Urinary bladder (tissue), 4 donors: ENCODE results near the gene AOPEP. TPM values are rescaled to one million over a fixed set of nuclear protein-coding genes. Genes with fewer than 3 reads are reported as not detected.

ENCODE experiments used
- DNase-seq: peaks from one replicate; pipeline ENCODE4 v3.0.0-alpha.2; 2015; ENCODE audit errors: extremely low spot score
- H3K27ac ChIP-seq: one replicate; pipeline ENCODE4 v1.5.1; 2013; ENCODE audit warnings: low read depth, mild to moderate bottlenecking, moderate library complexity
- H3K36me3 ChIP-seq: one replicate; pipeline ENCODE4 v1.6.1; 2013; ENCODE audit warnings: mild to moderate bottlenecking, moderate library complexity; ENCODE audit not compliant: insufficient read depth
- H3K4me1 ChIP-seq: one replicate; pipeline ENCODE4 v1.6.1; 2013; ENCODE audit warnings: mild to moderate bottlenecking, moderate library complexity; ENCODE audit not compliant: insufficient read depth
- H3K4me3 ChIP-seq: one replicate; pipeline ENCODE4 v1.5.1; 2013; ENCODE audit warnings: low read depth, low read length
- WGBS: extraction: QIAGEN DNeasy Blood & Tissue Kit; methylation state at CpG from one replicate; pipeline ENCODE4 v1.1.7; 2013; 5-methylcytosine and 5-hydroxymethylcytosine counted together
- polyA plus RNA-seq: library from polyadenylated mRNA; stranded (reverse); fragments of 200-250 nt; gene quantifications from one replicate; pipeline ENCODE4 v1.2.3, GENCODE V29; 2013
- total RNA-seq: library from RNA; depleted of rRNA; stranded (reverse); fragments of >200 nt; gene quantifications from one replicate; pipeline ENCODE4 v1.2.3, GENCODE V29; 2014
- donor health status: healthy with polysubstance abuse.
- donor health status: healthy.

AOPEP gene, protein sequence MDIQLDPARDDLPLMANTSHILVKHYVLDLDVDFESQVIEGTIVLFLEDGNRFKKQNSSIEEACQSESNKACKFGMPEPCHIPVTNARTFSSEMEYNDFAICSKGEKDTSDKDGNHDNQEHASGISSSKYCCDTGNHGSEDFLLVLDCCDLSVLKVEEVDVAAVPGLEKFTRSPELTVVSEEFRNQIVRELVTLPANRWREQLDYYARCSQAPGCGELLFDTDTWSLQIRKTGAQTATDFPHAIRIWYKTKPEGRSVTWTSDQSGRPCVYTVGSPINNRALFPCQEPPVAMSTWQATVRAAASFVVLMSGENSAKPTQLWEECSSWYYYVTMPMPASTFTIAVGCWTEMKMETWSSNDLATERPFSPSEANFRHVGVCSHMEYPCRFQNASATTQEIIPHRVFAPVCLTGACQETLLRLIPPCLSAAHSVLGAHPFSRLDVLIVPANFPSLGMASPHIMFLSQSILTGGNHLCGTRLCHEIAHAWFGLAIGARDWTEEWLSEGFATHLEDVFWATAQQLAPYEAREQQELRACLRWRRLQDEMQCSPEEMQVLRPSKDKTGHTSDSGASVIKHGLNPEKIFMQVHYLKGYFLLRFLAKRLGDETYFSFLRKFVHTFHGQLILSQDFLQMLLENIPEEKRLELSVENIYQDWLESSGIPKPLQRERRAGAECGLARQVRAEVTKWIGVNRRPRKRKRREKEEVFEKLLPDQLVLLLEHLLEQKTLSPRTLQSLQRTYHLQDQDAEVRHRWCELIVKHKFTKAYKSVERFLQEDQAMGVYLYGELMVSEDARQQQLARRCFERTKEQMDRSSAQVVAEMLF
- total RNA-seq (99.2 TPM), polyA plus RNA-seq (136 TPM)

DNA sequence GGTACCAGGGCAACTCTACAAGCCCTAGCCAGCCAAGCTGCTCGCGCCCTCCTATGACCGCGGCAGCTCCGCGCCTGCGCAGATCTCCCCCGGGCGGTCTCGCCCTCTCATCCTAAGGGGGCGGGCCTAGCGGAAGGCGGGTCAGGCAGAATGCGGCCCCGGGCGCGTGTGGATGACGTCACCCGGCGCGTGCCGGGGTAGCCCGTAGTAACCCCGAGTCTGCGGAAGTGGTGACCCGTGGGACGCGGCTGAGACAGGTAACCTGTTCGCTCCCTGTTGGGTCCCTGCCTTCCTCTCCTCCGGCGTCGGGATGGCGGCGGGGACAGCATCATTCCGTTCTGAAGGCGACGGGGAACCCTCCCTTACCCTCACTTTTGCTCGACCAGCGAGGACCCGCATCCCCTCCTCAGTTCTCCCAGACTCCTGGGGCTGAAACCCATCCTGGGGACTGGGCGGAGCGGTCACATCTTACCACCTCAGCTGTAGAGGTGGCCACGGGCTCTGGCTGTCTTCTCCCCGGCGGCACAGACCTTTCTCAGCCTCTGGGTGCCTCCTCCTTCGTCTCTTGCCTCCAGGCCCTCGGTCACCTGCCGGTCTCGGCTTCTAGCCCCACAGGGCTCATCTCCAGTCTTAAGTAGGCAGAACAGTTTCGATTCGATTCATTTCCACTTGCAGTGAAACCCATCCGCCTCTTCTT is at the start of gene AOPEP:
Gene AOPEP, plus strand, starts transcription at position 205 of the 697 bp plus-strand sequence. CDS start 33,085 bp downstream, outside the sequence.
- H3K4me1 ChIP-seq = no peaks in the 10 kb centered on the region
- H3K4me3 ChIP-seq = peak within 1 kb of the TSS; percentile 75
- WGBS = under 1% methylated on average over 52 of the region's 52 CpGs

DNA sequence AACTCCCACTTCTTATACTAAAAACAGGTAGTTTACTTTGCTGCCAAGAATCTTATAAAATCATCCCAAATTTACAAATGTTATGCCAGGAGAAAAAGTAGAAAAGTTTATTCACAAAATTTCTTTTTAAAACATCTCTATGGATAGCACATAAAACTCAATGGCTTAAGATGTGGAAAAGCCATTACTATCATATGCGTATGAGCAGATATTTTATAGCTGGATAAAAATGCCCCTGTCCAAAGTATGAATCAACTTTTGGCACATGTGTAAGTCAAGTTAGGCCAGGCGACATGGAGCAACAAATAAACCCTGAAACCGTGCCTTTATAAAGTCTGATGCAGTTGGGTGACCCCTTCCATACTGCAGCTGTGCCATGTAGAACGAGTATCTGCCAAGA is 48.6 kb upstream of the AOPEP start:
- no peak for DNase-seq
- Histone ChIP-seq H3K4me3 (no peak overlapping the region), H3K4me1 (no peaks in the 10 kb centered on the region), H3K27ac (no peak overlapping the region), H3K36me3 (no peaks in the 10 kb centered on the region)
- WGBS = 45% methylated on average over 4 of the region's 4 CpGs

More for the DNA sequence above, at the start of gene AOPEP:
- H3K27ac ChIP-seq = peak within 1 kb of the TSS; percentile 62
- no peaks in the 10 kb centered on the region for H3K36me3 ChIP-seq
- peak; percentile 85 for DNase-seq

DNA sequence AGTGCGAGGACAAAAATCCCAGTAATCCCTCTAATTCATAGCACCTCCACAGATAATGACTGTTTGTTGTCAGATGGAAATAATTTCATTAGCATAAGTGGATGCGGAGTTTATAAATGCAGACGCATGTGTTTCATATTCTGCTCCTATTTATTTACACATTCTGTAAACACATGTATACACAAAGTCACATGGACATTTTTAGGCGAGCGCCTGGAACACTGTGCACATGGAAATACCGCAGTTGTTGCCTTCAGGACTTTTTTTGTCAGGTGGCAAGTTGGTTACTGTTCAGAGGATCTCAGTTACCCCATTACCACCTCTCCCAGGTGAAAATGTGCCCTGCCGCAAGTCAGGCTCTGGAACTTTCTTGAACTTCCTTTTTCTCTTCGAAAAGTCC is 46.9 kb upstream of the AOPEP start:
- no peak for DNase-seq
- H3K27ac ChIP-seq = no peak overlapping the region
- H3K4me1 ChIP-seq = no peaks in the 10 kb centered on the region
- H3K4me3 ChIP-seq = no peak overlapping the region
- 73% methylated on average over 8 of the region's 8 CpGs for WGBS
- H3K36me3 ChIP-seq = no peaks in the 10 kb centered on the region

DNA sequence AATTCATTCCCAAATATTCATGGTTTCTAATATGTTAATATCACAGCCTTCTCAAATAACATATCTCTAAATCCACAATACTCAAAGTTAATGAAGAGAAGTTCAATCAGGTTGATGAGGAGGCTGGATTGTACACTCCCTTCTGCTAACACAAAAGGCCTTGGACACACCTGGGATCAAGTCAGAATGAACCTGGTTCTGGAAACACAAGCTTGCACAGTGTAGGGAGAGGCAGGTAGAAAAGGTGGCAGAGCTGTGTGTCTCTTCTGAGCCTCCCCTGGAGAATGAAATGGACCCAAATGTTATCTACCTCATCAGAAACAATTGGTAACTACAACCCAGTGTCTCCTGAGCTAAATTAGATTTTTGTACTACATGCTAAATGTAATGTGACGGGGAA is 46.5 kb upstream of the AOPEP start:
- 95% methylated on average over 1 of the region's 1 CpG for WGBS
- no peak for DNase-seq
- no peak overlapping the region for H3K27ac ChIP-seq
- no peak overlapping the region for H3K4me3 ChIP-seq
- H3K36me3 ChIP-seq = no peaks in the 10 kb centered on the region
- H3K4me1 ChIP-seq = no peaks in the 10 kb centered on the region

DNA sequence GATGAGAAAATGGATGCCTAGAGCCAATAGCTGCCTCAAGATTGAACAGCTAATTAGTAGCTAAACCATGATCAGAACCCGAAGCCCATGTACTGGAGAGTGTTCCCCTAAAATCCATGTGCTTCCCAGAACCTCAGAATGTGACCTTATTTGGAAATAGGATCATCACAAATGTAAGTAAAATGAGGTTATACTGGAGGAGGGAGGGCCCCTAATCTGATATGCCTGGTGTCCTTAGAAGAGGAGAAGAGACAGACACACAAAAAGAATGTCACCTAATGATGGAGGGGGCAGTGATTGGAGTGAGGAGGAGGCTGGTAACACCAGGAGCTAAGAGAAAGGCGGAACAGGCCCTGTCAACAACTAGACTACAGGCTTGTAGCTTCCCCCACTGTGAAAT is 45.9 kb upstream of the AOPEP start:
- H3K27ac ChIP-seq = no peak overlapping the region
- WGBS = 78% methylated on average over 2 of the region's 2 CpGs

DNA sequence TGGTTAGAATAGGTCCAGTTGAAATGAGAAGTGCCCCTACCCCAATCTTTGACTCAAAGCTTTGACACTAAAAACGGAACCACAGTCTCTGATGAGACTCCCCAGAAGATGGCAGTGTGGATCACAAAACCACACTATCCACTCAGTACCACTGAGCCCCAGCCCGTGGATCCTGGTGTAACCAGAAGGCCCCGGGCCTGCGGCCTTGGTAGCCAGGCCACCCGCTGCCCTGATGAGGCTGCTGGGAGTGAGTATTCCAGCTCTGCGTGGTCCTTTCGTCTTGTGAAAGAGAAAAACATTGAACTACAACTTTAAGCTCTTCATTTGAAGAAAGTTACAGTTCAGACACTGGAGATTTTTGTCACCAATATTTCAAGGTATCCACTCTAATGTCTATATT is 45.0 kb upstream of the AOPEP start:
- H3K4me3 ChIP-seq = no peak overlapping the region
- 20% methylated on average over 7 of the region's 7 CpGs for WGBS
- H3K36me3 ChIP-seq = no peaks in the 10 kb centered on the region
- H3K4me1 ChIP-seq = no peaks in the 10 kb centered on the region
- no peak overlapping the region for H3K27ac ChIP-seq
- DNase-seq = no peak

More for the DNA sequence above, 45.9 kb upstream of the AOPEP start:
- H3K4me1 ChIP-seq = no peaks in the 10 kb centered on the region
- H3K36me3 ChIP-seq = no peaks in the 10 kb centered on the region
- H3K4me3 ChIP-seq = no peak overlapping the region
- DNase-seq = no peak

DNA sequence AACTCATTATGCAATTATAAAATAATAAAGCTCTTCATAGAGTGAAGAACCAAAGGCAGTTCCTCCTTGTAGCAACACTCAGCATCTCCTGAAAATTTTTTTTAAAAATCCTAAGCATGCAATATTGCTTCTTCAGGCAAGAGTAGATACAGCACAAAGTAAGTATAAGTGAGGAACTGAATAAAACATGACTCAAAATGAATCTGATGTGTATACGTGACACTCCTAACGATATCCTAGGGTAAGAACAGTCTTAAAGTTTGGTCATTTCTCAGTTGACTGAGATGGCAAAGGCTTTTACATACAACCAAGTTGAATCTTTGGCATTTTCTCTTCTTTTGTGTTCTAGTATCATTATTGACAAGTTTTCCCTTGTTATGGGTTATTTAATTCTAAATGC is 41.1 kb upstream of the AOPEP start:
- no peak for DNase-seq
- no peaks in the 10 kb centered on the region for H3K36me3 ChIP-seq
- WGBS = 94% methylated on average over 2 of the region's 2 CpGs

DNA sequence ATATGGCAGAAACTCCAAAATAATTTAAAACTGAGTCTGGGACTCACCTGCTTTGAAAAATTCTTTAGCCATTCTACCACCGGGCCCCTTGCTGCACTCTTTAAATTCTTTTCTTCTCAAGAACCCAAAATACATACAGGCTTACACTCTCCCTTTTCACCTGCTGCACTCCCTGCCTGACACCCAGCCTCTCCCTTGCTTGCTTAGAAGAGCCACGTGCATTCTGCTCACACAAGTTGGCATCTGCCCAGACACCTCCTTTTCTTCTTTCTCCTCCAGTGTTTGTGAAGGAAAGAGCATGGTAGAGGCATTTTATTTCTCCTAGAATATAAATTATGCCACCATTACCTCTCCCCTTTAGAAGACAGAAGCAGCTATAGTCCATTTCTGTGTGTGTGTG is 39.0 kb upstream of the AOPEP start:
- DNase-seq = no peak
- WGBS = 68% methylated on average over 2 of the region's 2 CpGs
- Histone ChIP-seq H3K4me1 (no peaks in the 10 kb centered on the region), H3K36me3 (no peaks in the 10 kb centered on the region), H3K27ac (no peak overlapping the region), H3K4me3 (no peak overlapping the region)

More for the DNA sequence above, 41.1 kb upstream of the AOPEP start:
- Histone ChIP-seq H3K4me3 (no peak overlapping the region), H3K27ac (no peak overlapping the region), H3K4me1 (no peaks in the 10 kb centered on the region)

DNA sequence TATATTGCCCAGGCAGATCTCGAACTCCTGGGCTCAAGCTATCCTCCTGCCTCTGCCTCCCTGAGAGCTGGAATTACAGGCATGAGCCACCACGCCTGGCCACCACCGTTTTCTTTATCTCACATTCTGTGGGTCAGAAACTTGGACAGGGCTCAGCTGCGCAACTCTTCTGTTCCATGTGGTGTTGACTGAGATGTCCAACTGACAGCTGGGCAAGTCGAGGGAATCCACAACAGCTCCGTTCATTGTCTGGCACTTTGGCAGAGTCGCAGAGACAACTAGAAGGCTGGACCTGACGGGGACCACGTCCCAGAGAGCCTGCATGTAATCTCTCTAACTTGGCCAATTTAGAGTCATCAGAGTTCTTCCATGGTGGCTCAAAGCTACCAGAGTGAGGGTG is 36.2 kb upstream of the AOPEP start:
- Histone ChIP-seq H3K36me3 (no peaks in the 10 kb centered on the region), H3K27ac (no peak overlapping the region), H3K4me1 (no peaks in the 10 kb centered on the region), H3K4me3 (no peak overlapping the region)
- no peak for DNase-seq
- WGBS = 88% methylated on average over 9 of the region's 9 CpGs

DNA sequence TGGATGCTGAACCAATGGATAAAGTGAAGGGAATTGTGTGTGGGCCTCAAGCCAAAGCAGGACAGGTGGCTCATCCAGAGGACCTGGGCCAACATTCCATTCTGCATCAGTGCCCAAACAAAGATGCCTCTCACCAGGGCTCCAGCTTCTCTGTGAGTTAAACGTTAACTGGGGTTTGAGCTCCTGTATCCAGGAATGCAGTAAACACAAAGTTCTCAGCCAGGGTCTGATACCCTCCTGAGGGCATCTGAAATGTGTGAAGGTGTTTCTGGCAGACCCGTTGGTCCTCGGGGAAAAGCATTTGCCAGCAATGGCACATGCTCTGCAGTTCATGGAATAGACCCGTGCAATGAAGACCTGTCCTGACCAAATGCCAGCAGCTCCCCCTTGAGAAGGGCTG is 33.9 kb upstream of the AOPEP start:
- no peak for DNase-seq
- no peak overlapping the region for H3K27ac ChIP-seq
- no peaks in the 10 kb centered on the region for H3K36me3 ChIP-seq
- no peaks in the 10 kb centered on the region for H3K4me1 ChIP-seq
- WGBS = 72% methylated on average over 4 of the region's 4 CpGs
- no peak overlapping the region for H3K4me3 ChIP-seq

DNA sequence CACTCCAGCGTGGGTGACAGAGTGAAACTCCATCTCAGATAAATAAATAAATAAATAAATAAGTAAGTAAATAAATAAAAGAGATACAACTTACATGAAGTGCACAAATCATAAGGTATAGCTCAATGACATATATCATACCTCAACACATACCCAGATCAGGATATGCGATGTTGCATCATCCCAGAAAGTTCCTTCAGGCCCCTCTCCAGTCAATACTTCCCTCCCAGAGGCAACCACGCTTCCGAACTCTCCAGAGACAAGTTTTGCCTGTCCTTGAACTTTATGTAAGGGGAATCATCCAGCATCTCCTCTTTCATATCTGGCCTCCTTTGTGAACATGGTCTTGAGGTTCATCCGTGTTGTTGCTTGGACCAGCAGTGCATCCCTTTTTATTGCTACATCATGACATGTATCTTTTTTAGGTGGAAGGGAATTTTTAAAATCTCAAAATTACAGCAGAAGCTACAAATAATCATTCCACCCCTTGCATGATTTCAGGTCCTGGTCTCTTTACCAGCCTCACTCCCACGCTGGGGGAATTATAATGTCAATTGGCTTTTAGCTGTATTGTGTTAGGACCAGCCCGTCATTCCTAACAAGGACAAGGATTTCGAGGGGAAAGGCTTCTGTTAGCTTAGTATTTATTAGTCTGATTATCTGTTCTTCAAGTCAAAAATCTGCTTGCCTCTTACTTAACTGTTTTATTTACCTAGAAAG is 32.9 kb upstream of the AOPEP start:
- Histone ChIP-seq H3K36me3 (no peaks in the 10 kb centered on the region), H3K4me3 (no peak overlapping the region), H3K27ac (no peak overlapping the region), H3K4me1 (no peaks in the 10 kb centered on the region)
- DNase-seq = no peak
- WGBS = 78% methylated on average over 8 of the region's 8 CpGs

DNA sequence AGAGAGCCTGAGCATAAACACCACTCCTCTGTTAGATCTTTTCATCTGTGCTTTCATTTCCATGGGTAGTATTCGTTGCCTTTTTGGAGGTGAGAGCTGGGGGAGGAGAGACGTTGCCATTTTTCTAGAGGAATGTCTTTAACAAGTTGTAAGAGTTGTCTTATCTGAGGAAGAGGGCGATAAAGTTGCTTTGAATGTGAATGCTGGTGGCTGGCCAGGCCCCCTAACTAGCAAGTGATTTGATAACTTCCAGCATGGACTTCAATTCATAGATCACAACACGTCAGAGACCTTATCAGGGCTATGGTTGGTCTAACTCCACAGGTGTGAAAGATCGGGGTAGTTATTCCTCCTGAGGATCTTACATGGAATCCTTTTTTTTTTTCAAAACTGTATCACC is 30.0 kb upstream of the AOPEP start:
- WGBS = 57% methylated on average over 5 of the region's 5 CpGs
- H3K4me1 ChIP-seq = no peaks in the 10 kb centered on the region
- H3K27ac ChIP-seq = no peak overlapping the region
- H3K4me3 ChIP-seq = no peak overlapping the region
- H3K36me3 ChIP-seq = no peaks in the 10 kb centered on the region
- no peak for DNase-seq

DNA sequence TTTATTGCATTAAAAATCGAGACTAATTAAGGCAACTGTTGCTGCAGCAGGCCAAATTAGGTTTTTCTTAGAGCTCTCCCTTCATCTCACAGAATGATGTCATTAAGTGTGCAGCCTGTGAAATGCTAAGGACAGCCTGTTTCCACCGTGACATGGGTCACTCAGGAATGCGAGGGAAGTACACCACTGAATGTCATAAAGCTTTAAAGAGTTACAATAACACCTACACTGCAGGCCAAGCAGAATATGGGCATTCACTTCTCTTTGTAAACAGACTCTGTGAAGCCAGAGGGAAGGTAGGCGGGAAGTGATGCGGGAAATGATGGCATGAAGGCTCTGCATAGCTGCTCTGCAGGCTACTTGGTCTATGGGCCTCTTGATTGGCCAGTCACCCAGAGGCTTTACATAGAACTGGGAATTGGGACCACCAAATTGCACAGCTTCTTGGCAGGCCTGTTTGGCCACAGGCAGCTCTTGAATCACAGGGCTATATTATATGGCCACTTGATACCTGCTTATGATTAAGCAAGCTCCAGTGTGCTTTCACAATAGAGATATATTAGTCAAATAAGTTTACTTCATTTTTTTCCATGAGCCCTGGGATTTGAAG is 28.4 kb upstream of the AOPEP start:
- 73% methylated on average over 5 of the region's 5 CpGs for WGBS
- DNase-seq = no peak
- H3K36me3 ChIP-seq = no peaks in the 10 kb centered on the region
- no peak overlapping the region for H3K27ac ChIP-seq
- H3K4me1 ChIP-seq = no peaks in the 10 kb centered on the region
- H3K4me3 ChIP-seq = no peak overlapping the region
